Mucosa of stomach (tissue), 1 donor: Measurements from ENCODE around the gene TMEM151B.

Experiments
- H3K27me3 ChIP-seq: one replicate; pipeline ENCODE4 v1.7.0; 2013; ENCODE audit warnings: mild to moderate bottlenecking, low read length; ENCODE audit not compliant: control insufficient read depth, insufficient read depth
- H3K36me3 ChIP-seq: one replicate; pipeline ENCODE4 v1.7.0; 2013; ENCODE audit warnings: low read length; ENCODE audit not compliant: control insufficient read depth, insufficient read depth
- H3K4me1 ChIP-seq: one replicate; pipeline ENCODE4 v1.7.0; 2013; ENCODE audit warnings: mild to moderate bottlenecking, low read length; ENCODE audit not compliant: control insufficient read depth, insufficient read depth
- H3K4me3 ChIP-seq: one replicate; pipeline ENCODE4 v1.7.0; 2013; ENCODE audit warnings: low read length
- H3K9ac ChIP-seq: one replicate; pipeline ENCODE4 v1.7.0; 2013; ENCODE audit warnings: mild to moderate bottlenecking, low read length, moderate library complexity
- H3K9me3 ChIP-seq: one replicate; pipeline ENCODE4 v1.7.0; 2013; ENCODE audit warnings: mild to moderate bottlenecking, low read length, moderate library complexity; ENCODE audit not compliant: control insufficient read depth
- donor health status: Pancreatic carcinoma.

TMEM151B gene

GRCh38 chr6:44235891-44236516 lies 34.2 kb upstream of the TMEM151B start:
- Histone ChIP-seq H3K27me3 (no peaks in the 10 kb centered on the region), H3K9ac (no peak overlapping the region), H3K9me3 (no peaks in the 10 kb centered on the region), H3K36me3 (no peaks in the 10 kb centered on the region), H3K4me3 (no peak overlapping the region), H3K4me1 (peaks cover 24% of the 10 kb centered on the region)

DNA sequence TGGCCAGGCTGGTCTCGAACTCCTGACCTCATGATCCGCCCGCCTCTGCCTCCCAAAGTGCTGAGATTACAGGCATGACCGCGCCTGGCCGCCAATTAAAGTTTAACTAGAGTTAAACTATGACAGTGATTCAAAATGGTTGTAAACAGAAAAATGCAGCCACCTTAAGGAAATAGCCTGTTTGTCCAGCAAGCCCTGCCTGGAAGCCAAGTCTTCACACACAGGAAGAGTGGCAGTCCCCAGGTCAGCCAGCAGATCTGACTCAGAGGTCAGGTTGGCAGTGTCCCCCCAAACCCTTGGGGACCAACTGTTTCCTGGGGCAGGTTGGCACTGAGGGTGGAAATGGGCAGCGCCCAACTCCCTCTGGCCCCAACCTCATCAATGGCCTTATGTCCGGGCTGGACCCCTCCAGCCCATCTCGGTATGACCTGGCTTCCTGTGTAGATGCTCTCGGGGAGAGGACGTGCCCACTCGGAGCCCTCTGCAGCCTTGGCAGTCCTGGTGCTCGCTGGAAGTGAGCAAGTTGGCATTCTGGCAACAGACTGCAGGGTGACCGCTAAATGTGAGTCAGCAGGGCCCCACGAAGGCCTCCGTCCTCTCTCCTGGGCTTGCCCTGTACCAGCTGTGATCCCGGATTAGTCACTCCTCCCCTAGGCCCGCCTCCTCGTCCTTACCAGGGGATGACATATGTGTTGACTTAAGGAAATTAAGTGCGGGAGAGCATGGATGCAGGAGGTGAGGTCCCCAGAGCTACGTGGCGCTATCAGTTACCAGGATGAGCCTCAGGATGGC lies 33.0 kb upstream of the TMEM151B start:
- Histone ChIP-seq H3K9me3 (no peaks in the 10 kb centered on the region), H3K27me3 (no peaks in the 10 kb centered on the region), H3K4me3 (peak overlapping the region; percentile 78), H3K4me1 (peaks cover 24% of the 10 kb centered on the region), H3K36me3 (no peaks in the 10 kb centered on the region), H3K9ac (peak overlapping the region; percentile 92)

DNA sequence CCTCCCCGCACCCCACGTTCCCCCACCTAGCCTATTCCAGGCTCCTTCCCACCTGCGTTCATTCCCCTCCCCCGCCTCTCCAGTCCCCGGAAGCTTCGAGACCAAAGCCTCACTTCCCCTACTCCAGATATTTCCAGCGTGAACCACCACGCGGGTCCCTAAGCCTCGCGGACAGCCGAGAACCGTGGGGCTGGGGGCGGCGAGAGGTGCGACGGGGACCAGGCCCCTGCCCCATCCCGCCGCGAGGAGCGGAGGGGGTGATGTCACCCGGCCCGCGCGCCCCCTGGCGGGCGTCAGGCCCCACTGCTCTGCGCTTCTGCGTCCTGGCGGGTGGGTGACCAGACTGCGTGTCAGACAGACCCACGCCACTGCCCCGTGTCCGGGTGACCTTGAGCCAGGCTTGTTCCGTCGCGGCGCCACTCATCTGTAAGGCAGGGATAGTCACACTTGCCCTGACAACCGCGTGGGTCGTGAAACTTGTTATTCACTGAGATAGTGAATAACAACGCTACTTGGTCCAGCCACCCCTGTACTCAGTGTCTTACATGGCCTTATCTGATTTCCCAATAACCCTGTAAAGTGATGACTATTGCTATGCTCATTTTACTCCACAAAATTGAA lies 32.3 kb upstream of the TMEM151B start:
- Histone ChIP-seq H3K4me3 (peak overlapping the region; percentile 78), H3K9ac (peak overlapping the region; percentile 92), H3K27me3 (no peaks in the 10 kb centered on the region), H3K9me3 (no peaks in the 10 kb centered on the region), H3K36me3 (no peaks in the 10 kb centered on the region), H3K4me1 (peaks cover 24% of the 10 kb centered on the region)

- Histone ChIP-seq H3K36me3 (no peaks in the 10 kb centered on the region), H3K9me3 (no peaks in the 10 kb centered on the region), H3K9ac (no peak overlapping the region), H3K27me3 (no peaks in the 10 kb centered on the region), H3K4me1 (peaks cover 24% of the 10 kb centered on the region), H3K4me3 (no peak overlapping the region)
Observed at GRCh38 chr6:44238687-44239350, 31.4 kb upstream of the TMEM151B start.

DNA sequence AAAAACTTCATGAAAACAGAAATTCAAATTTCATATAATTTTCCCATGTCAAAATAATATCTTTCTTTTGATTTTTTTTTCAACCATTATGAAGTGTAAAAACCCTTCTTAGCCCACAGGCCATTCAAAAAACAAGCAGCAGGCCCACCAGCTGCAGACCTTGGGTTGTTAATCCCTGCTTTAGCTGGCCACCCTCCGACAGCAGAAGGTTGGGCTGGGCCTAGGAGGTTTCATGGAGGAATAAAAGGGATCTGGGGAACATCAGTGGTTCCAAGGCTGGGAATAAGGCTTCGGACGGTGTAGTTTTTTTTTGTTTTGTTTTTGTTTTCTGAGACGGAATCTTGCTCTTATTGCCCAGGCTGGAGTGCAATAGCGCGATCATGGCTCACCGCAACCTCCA lies 26.9 kb upstream of the TMEM151B start:
- H3K4me1 ChIP-seq, result peaks cover 7% of the 10 kb centered on the region
- H3K27me3 ChIP-seq, result no peaks in the 10 kb centered on the region
- H3K9ac ChIP-seq, result no peak overlapping the region
- no peaks in the 10 kb centered on the region for H3K36me3 ChIP-seq
- H3K4me3 ChIP-seq, result no peak overlapping the region
- H3K9me3 ChIP-seq, result no peaks in the 10 kb centered on the region

DNA sequence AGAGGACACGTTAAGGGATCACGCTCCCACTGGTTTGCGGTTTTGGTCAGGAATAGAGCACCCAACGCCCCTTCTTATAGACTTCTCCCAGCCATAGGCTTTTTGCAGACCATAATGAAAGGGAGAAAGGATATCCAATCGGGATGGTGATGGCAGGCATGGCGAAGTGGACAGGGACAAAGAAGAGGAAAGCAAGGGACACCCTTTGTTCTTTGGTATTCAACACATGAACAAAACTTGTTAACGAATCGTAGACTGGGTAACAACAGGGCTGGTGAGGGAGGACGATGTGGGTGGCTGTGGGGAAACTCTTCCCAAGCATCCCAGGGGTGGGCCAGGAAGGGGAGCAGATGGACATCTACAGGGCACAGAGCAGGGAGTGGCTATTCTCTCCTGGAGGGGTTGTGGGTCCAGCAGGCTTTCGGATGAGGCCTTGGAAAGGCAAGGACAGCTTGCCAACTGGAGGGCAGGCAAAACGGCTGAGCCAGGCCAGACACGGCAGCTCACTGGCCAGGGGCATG lies 24.8 kb upstream of the TMEM151B start:
- H3K27me3 ChIP-seq, result no peaks in the 10 kb centered on the region
- H3K36me3 ChIP-seq, result no peaks in the 10 kb centered on the region
- peaks cover 18% of the 10 kb centered on the region for H3K4me1 ChIP-seq
- peak overlapping the region; percentile 89 for H3K9ac ChIP-seq
- no peaks in the 10 kb centered on the region for H3K9me3 ChIP-seq
- H3K4me3 ChIP-seq, result peak overlapping the region; percentile 99

DNA sequence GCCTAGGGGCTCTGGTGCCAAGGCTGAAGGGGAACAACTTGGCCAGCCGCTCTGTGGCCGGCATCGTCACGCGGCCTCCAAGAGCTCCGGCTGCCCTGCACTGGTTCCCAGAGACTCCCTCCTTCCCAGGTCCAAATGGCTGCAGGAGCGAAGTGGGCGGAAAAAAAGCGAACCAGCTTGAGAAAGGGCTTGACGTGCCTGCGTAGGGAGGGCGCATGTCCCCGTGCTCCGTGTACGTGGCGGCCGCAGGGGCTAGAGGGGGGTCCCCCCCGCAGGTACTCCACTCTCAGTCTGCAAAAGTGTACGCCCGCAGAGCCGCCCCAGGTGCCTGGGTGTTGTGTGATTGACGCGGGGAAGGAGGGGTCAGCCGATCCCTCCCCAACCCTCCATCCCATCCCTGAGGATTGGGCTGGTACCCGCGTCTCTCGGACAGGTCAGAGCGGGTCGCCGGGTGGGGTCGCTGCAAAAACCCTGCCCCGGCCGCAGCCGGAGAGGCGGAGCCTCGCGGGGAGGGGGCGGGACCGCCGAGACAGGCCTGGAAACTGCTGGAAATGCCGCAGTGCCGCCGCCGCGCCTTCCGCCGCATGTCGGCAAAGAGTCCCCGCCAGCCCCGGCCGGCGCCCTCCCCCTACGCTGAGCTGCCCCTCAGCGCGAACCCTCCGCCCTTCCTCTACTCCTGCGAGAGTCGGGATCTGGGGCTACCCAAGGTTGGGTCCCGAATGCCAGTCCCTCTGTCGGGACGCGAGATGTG lies 24.2 kb upstream of the TMEM151B start:
- peaks cover 4% of the 10 kb centered on the region for H3K36me3 ChIP-seq

GRCh38 chr6:44246663-44247337 lies 23.4 kb upstream of the TMEM151B start, which contains the start of gene HSP90AB1:
HSP90AB1 (plus strand) TSS chr6:44247101; CDS start chr6:44248630, 1,529 bp downstream.
- H3K27me3 ChIP-seq, result no peaks in the 10 kb centered on the region
- peak within 1 kb of the TSS; percentile 99 for H3K4me3 ChIP-seq
- no peaks in the 10 kb centered on the region for H3K9me3 ChIP-seq
- peaks cover 18% of the 10 kb centered on the region for H3K4me1 ChIP-seq
- H3K36me3 ChIP-seq, result peaks cover 11% of the 10 kb centered on the region
- peak within 1 kb of the TSS; percentile 89 for H3K9ac ChIP-seq

More for the DNA sequence above, 24.2 kb upstream of the TMEM151B start:
- Histone ChIP-seq H3K27me3 (no peaks in the 10 kb centered on the region), H3K4me3 (peak overlapping the region; percentile 99), H3K9me3 (no peaks in the 10 kb centered on the region), H3K9ac (peak overlapping the region; percentile 89), H3K4me1 (peaks cover 18% of the 10 kb centered on the region)

- Histone ChIP-seq H3K27me3 (no peaks in the 10 kb centered on the region), H3K36me3 (peaks cover 13% of the 10 kb centered on the region), H3K4me1 (peaks cover 18% of the 10 kb centered on the region), H3K4me3 (peak overlapping the region; percentile 99), H3K9me3 (no peaks in the 10 kb centered on the region), H3K9ac (peak overlapping the region; percentile 89)
Observed at GRCh38 chr6:44247338-44248302, 22.6 kb upstream of the TMEM151B start.

GRCh38 chr6:44248579-44248978 lies 21.7 kb upstream of the TMEM151B start:
- Histone ChIP-seq H3K4me1 (peaks cover 23% of the 10 kb centered on the region), H3K36me3 (peaks cover 13% of the 10 kb centered on the region), H3K27me3 (no peaks in the 10 kb centered on the region), H3K9me3 (no peaks in the 10 kb centered on the region), H3K9ac (peak overlapping the region; percentile 89), H3K4me3 (peak overlapping the region; percentile 99)
